PFSK-1 (cell line): ENCODE measurements around the gene NDUFC2.

Experiments used
- FOXP2 ChIP-seq: optimal IDR thresholded peaks from 2 replicates; pipeline ENCODE3; 2011; ENCODE audit warnings: borderline replicate concordance, control low read depth, inconsistent platforms; ENCODE audit not compliant: insufficient read depth; ENCODE audit errors: extremely low read length, extremely low read depth
- POLR2AphosphoS5 ChIP-seq: IDR thresholded peaks from 2 replicates; pipeline ENCODE4 v1.6.1; 2012; ENCODE audit warnings: low read depth, mild to moderate bottlenecking, control low read depth, low read length, moderate library complexity
- REST ChIP-seq, 2 experiments: IDR thresholded peaks; 2 replicates each; pipeline versions ENCODE4 v1.6.1 to v1.8.0; 2011 to 2012; ENCODE audit warnings: low read depth in 2 of 2, low read length in 2 of 2, control low read depth in 1 of 2, inconsistent platforms in 1 of 2, mild to moderate bottlenecking in 1 of 2, moderate library complexity in 1 of 2; ENCODE audit not compliant: insufficient read depth in 1 of 2
- SIN3A ChIP-seq: IDR thresholded peaks from 2 replicates; pipeline ENCODE4 v1.6.1; 2012; ENCODE audit warnings: mild to moderate bottlenecking, low read length, moderate library complexity, borderline replicate concordance; ENCODE audit not compliant: insufficient read depth
- TAF1 ChIP-seq: IDR thresholded peaks from 2 replicates; pipeline ENCODE4 v1.6.1; 2012; ENCODE audit warnings: low read length, control low read depth, borderline replicate concordance; ENCODE audit not compliant: insufficient read depth

The NDUFC2 gene

GRCh38 chr11:78049348-78049747, 30.3 kb downstream of the NDUFC2 start:
- TF ChIP-seq REST (IDR thresholded peaks at IDR 0.05; ENCODE audit: insufficient read depth in 1 of 2, low read depth in 2 of 2, low read length in 2 of 2) (no peak), SIN3A (no peak), POLR2AphosphoS5 (no peak)

- TF ChIP-seq FOXP2 (no peak), POLR2AphosphoS5 (no peak)
These were observed 31.1 kb downstream of the NDUFC2 start for GRCh38 chr11:78048561-78048960.

- TF ChIP-seq REST (IDR thresholded peaks at IDR 0.05; ENCODE audit: insufficient read depth in 1 of 2, low read depth in 2 of 2, low read length in 2 of 2) (no peak), TAF1 (no peak), POLR2AphosphoS5 (no peak)
These were observed 33.2 kb downstream of the NDUFC2 start for GRCh38 chr11:78046486-78046854.

- TF ChIP-seq REST (IDR thresholded peaks at IDR 0.05; ENCODE audit: insufficient read depth in 1 of 2, low read depth in 2 of 2, low read length in 2 of 2) (no peak), SIN3A (peak; percentile 38; the same call in 1 of the 2 replicates), TAF1 (no peak), POLR2AphosphoS5 (peak; percentile 47; the same call in 1 of the 2 replicates), FOXP2 (peak; percentile 51)
These were observed 33.7 kb downstream of the NDUFC2 start for GRCh38 chr11:78045851-78046485.

- no peak for TF ChIP-seq TAF1
- no peak for TF ChIP-seq SIN3A
- TF ChIP-seq POLR2AphosphoS5: no peak
- no peak for TF ChIP-seq FOXP2
- TF ChIP-seq REST (IDR thresholded peaks at IDR 0.05; ENCODE audit: insufficient read depth in 1 of 2, low read depth in 2 of 2, low read length in 2 of 2): no peak
These were observed 35.0 kb downstream of the NDUFC2 start for GRCh38 chr11:78044706-78045105.
